Endothelial cell of umbilical vein (primary cell): ENCODE measurements around the gene ABCC1. TPM values are rescaled to one million over a fixed set of nuclear protein-coding genes. Genes with fewer than 3 reads are reported as not detected.

Source experiments
- BruUV-seq: library from RNA; stranded (reverse); fragments of 400-500 nt; replicated peaks from 2 replicates; lab custom pipeline; 2021; lab: Mats Ljungman, UMichigan
- CTCF ChIA-PET: fragments of 300-600, 350-600 bp; sonication (Branson Sonifier 250); formaldehyde crosslinking; loops from one replicate; lab custom pipeline; 2021; ENCODE audit warnings: antibody characterized with exemption, inconsistent platforms; lab: Charles Lee
- POLR2A ChIA-PET: fragments of 300-600, 350-600 bp; sonication (Branson Sonifier 250); formaldehyde crosslinking; loops from one replicate; lab custom pipeline; 2021; ENCODE audit warnings: antibody characterized with exemption, inconsistent platforms; lab: Charles Lee
- DNase-seq: peaks from one replicate; pipeline ENCODE4 v3.0.0-alpha.2; 2011; ENCODE audit warnings: low read depth, low spot score
- FAIRE-seq: peaks from 2 replicates; lab custom pipeline; 2011; peaks lifted over from hg19 to GRCh38; lab: Jason Lieb, UNC
- H2AFZ ChIP-seq: 2 replicates; pipeline ENCODE4 v1.6.0; 2012; ENCODE audit warnings: low read depth, low read length, control low read depth, inconsistent platforms
- H3K27ac ChIP-seq: 2 replicates; pipeline ENCODE4 v1.5.1; 2011; ENCODE audit warnings: low read depth, mild to moderate bottlenecking, control low read depth, low read length, moderate library complexity; ENCODE audit not compliant: insufficient read depth
- H3K27me3 ChIP-seq, 2 experiments: 2 replicates each; pipeline versions ENCODE4 v1.6.0 to v1.6.1; 2011; ENCODE audit warnings: low read length in 2 of 2, mixed read lengths in 1 of 2; ENCODE audit not compliant: control insufficient read depth in 2 of 2, insufficient read depth in 2 of 2
- H3K36me3 ChIP-seq, 2 experiments: 2 replicates in 1 of 2; 3 replicates in 1 of 2; pipeline ENCODE4 v1.5.1; 2011; ENCODE audit warnings: low read length in 2 of 2, mild to moderate bottlenecking in 1 of 2, moderate library complexity in 1 of 2; ENCODE audit not compliant: control insufficient read depth in 2 of 2, insufficient read depth in 2 of 2; ENCODE audit errors: extremely low read depth in 1 of 2
- H3K4me1 ChIP-seq: 3 replicates; pipeline ENCODE4 v1.5.1; 2011; ENCODE audit warnings: mild to moderate bottlenecking, low read length; ENCODE audit not compliant: control insufficient read depth, insufficient read depth; ENCODE audit errors: extremely low read depth
- H3K4me2 ChIP-seq: 2 replicates; pipeline ENCODE4 v1.6.1; 2011; ENCODE audit warnings: low read length, control low read depth, mixed read lengths; ENCODE audit not compliant: insufficient read depth
- H3K4me3 ChIP-seq, 3 experiments: fragments of 200-600 bp in 1 of 3; sonication (generic), shearing (Covaris generic) in 1 of 3; replicated peaks in 1 of 3; 2 replicates each; pipeline ENCODE4 v1.5.1; 2011 to 2016; ENCODE audit warnings: control low read depth in 3 of 3, low read length in 3 of 3, mild to moderate bottlenecking in 2 of 3, inconsistent platforms in 1 of 3, low read depth in 1 of 3, moderate library complexity in 1 of 3; ENCODE audit not compliant: insufficient read depth in 1 of 3
- H3K79me2 ChIP-seq: 2 replicates; pipeline ENCODE4 v1.6.0; 2012; ENCODE audit warnings: low read length, inconsistent platforms; ENCODE audit not compliant: control insufficient read depth, insufficient read depth
- H3K9ac ChIP-seq: replicated peaks from 2 replicates; pipeline ENCODE3; 2011; ENCODE audit warnings: low read length, control low read depth; ENCODE audit not compliant: insufficient read depth; ENCODE audit errors: extremely low read depth
- H3K9me1 ChIP-seq: replicated peaks from 3 replicates; pipeline ENCODE4 v1.6.0; 2011; ENCODE audit warnings: mild to moderate bottlenecking, low read length; ENCODE audit not compliant: control insufficient read depth, insufficient read depth; ENCODE audit errors: extremely low read depth
- H3K9me3 ChIP-seq: replicated peaks from 2 replicates; pipeline ENCODE4 v1.5.1; 2012; ENCODE audit warnings: low read length, inconsistent platforms; ENCODE audit not compliant: control insufficient read depth, insufficient read depth
- H4K20me1 ChIP-seq: replicated peaks from 2 replicates; pipeline ENCODE3; 2011; ENCODE audit warnings: mild to moderate bottlenecking, low read length; ENCODE audit not compliant: control insufficient read depth, insufficient read depth; ENCODE audit errors: extremely low read depth
- CTCF ChIP-seq, 2 donors: IDR thresholded peaks; 1 replicate in 1 of 2; 2 replicates in 1 of 2; pipeline ENCODE4 v1.5.1; 2011; ENCODE audit warnings: low read length in 2 of 2, mild to moderate bottlenecking in 2 of 2, moderate library complexity in 2 of 2, control low read depth in 1 of 2, inconsistent platforms in 1 of 2, low read depth in 1 of 2; ENCODE audit not compliant: insufficient read depth in 1 of 2; ENCODE audit errors: extremely low read depth in 1 of 2
- EZH2 ChIP-seq: IDR thresholded peaks from 2 replicates; pipeline ENCODE4 v1.6.1; 2012; ENCODE audit warnings: borderline replicate concordance, low read depth, mild to moderate bottlenecking, moderate library complexity, low read length, inconsistent platforms; ENCODE audit not compliant: severe bottlenecking
- FOS ChIP-seq: IDR thresholded peaks from 2 replicates; pipeline ENCODE4 v1.6.1; 2011; ENCODE audit warnings: mild to moderate bottlenecking, low read length, moderate library complexity, borderline replicate concordance; ENCODE audit not compliant: insufficient read depth
- GATA2 ChIP-seq: IDR thresholded peaks from 2 replicates; pipeline ENCODE4 v1.7.0; 2011; ENCODE audit warnings: low read depth, mild to moderate bottlenecking, moderate library complexity, mixed read lengths, low read length; ENCODE audit not compliant: insufficient read length, insufficient read depth
- JUN ChIP-seq: IDR thresholded peaks from 2 replicates; pipeline ENCODE4 v1.6.1; 2011; ENCODE audit warnings: borderline replicate concordance, low read depth; ENCODE audit not compliant: insufficient read length, insufficient read depth
- MAX ChIP-seq: IDR thresholded peaks from 2 replicates; pipeline ENCODE4 v1.6.1; 2011; ENCODE audit not compliant: insufficient read depth, insufficient read length
- MYC ChIP-seq: IDR thresholded peaks from one replicate; pipeline ENCODE4 v1.6.1; 2011; ENCODE audit warnings: mild to moderate bottlenecking, low read depth, low read length
- POLR2A ChIP-seq: IDR thresholded peaks from 2 replicates; pipeline ENCODE4 v1.6.1; 2012; ENCODE audit warnings: low read depth, mild to moderate bottlenecking, control low read depth, low read length
- POLR2AphosphoS5 ChIP-seq: IDR thresholded peaks from 2 replicates; pipeline ENCODE4 v1.6.1; 2012; ENCODE audit warnings: low read depth, mild to moderate bottlenecking, control low read depth, low read length, moderate library complexity; ENCODE audit not compliant: insufficient read depth
- dilution Hi-C: fragments of 300-500 bp; cut with MboI; formaldehyde crosslinking; loops from one replicate; pipeline ENCODE4 v1.15.0; 2019; ENCODE audit warnings: low sequenced_read_pairs; ENCODE audit not compliant: extremely low pct_ligation_motif_present
- intact Hi-C: fragments of 100-400 bp; cut with micrococcal nuclease; formaldehyde crosslinking; loops from one replicate; pipeline ENCODE4 v1.10.0; 2022
- polyA plus RNA-seq, 4 experiments: library from polyadenylated mRNA; depleted of rRNA in 3 of 4; stranded (reverse) in 3 of 4; unstranded in 1 of 4; fragments of >200 nt; gene quantifications; 2 replicates each; pipeline versions ENCODE4 v1.2.1 to v1.2.3, GENCODE V29; 2011 to 2012; ENCODE audit warnings: missing spikeins in 1 of 4
- total RNA-seq: library from RNA; stranded (reverse); gene quantifications from 2 replicates; pipeline ENCODE4 v1.2.3, GENCODE V29; 2021

Gene ABCC1
- total and polyA plus RNA-seq, 2 donors (not counting 3 experiments of a cell fraction or from before 2014, with no cell fraction given), result 46.1 to 89.2 TPM

GRCh38 chr16:15980329-15980728, 30.9 kb downstream of the ABCC1 start:
- TF ChIP-seq CTCF (IDR thresholded peaks at IDR 0.05; ENCODE audit: extremely low read depth in 1 of 2, insufficient read depth in 1 of 2, low read depth in 1 of 2, low read length in 2 of 2) (no peak), JUN (no peak), MAX (no peak)
- ChIA-PET POLR2A (no interaction called here), CTCF (interaction anchor here (0.8 kb wide), 1 partner anchor 10 kb away, joined by 3 read pairs; no protein-coding TSS in a partner anchor)
- DNase-seq, result no peak
- peaks cover 2 to 6% of the 10 kb centered on the region in 2 experiments for H3K36me3 ChIP-seq
- intact Hi-C loops (no loop called here), dilution Hi-C loops (no loop called here)
- peaks cover 2% of the 10 kb centered on the region for H4K20me1 ChIP-seq
- no TSS peak for BruUV-seq
- peaks cover 3% of the 10 kb centered on the region for H3K9me3 ChIP-seq
- no peak overlapping the region for H3K4me3 ChIP-seq
- no peak overlapping the region for H3K4me2 ChIP-seq
- no peaks in the 10 kb centered on the region for H3K27me3 ChIP-seq
- FAIRE-seq, result no peak
- peaks cover 94% of the 10 kb centered on the region for H3K79me2 ChIP-seq
- H3K4me1 ChIP-seq, result peaks cover 16% of the 10 kb centered on the region
- H3K9ac ChIP-seq, result no peak overlapping the region
- H2AFZ ChIP-seq, result no peak overlapping the region
- no peak overlapping the region for H3K27ac ChIP-seq
- H3K9me1 ChIP-seq, result no peaks in the 10 kb centered on the region

GRCh38 chr16:15981382-15981781, 32.0 kb downstream of the ABCC1 start:
- Histone ChIP-seq H3K79me2 (peaks cover 92% of the 10 kb centered on the region), H3K36me3 (peaks cover 2 to 6% of the 10 kb centered on the region in 2 experiments), H3K4me1 (peaks cover 16% of the 10 kb centered on the region), H3K9me3 (peaks cover 3% of the 10 kb centered on the region), H4K20me1 (peaks cover 2% of the 10 kb centered on the region), H3K4me3 (no peak overlapping the region), H3K4me2 (no peak overlapping the region), H3K9me1 (no peaks in the 10 kb centered on the region), H2AFZ (no peak overlapping the region), H3K27ac (no peak overlapping the region), H3K9ac (no peak overlapping the region), H3K27me3 (no peaks in the 10 kb centered on the region)
- DNase-seq (no peak), FAIRE-seq (no peak)
- intact Hi-C loops (no loop called here), dilution Hi-C loops (no loop called here)
- POLR2A ChIA-PET, result no interaction called here
- no peak for TF ChIP-seq POLR2AphosphoS5
- no peak for TF ChIP-seq EZH2
- TF ChIP-seq FOS, result no peak
- TF ChIP-seq JUN, result no peak
- TF ChIP-seq MYC, result no peak
- TF ChIP-seq CTCF (IDR thresholded peaks at IDR 0.05; ENCODE audit: extremely low read depth in 1 of 2, insufficient read depth in 1 of 2, low read depth in 1 of 2, low read length in 2 of 2), result no peak
- TF ChIP-seq GATA2, result no peak
- TF ChIP-seq POLR2A, result no peak
- no peak for TF ChIP-seq MAX
- no TSS peak for BruUV-seq
- CTCF ChIA-PET, result no interaction called here
